H1 (cell line): Measurements from ENCODE around the gene ZFTA. TPM values are rescaled to one million over a fixed set of nuclear protein-coding genes. Genes with fewer than 3 reads are reported as not detected.

Experiments used
- CTCF ChIA-PET: fragments of 300-600 bp; sonication (Branson Sonifier 250); formaldehyde crosslinking; loops from one replicate; lab custom pipeline; 2021; ENCODE audit not compliant: partially characterized antibody; lab: Charles Lee
- POLR2A ChIA-PET: fragments of 300-600 bp; sonication (Branson Sonifier 250); formaldehyde crosslinking; loops from one replicate; lab custom pipeline; 2021; ENCODE audit warnings: inconsistent platforms; ENCODE audit not compliant: partially characterized antibody; lab: Charles Lee
- DNase-seq, 2 experiments: peaks; one replicate each; pipeline versions ENCODE4 v3.0.0 to v3.0.0-alpha.2; 2010 to 2022; ENCODE audit warnings: low spot score in 2 of 2, low read depth in 1 of 2, mixed read lengths in 1 of 2
- FAIRE-seq: peaks from 2 replicates; lab custom pipeline; 2011; peaks lifted over from hg19 to GRCh38; lab: Jason Lieb, UNC
- H2AFZ ChIP-seq: 2 replicates; pipeline ENCODE4 v1.8.1; 2012; ENCODE audit warnings: low read length, inconsistent platforms
- H2AK5ac ChIP-seq: 2 replicates; pipeline ENCODE4 v1.6.1; 2013; ENCODE audit warnings: low read depth, low read length
- H2BK120ac ChIP-seq: replicated peaks from 2 replicates; pipeline ENCODE3; 2013; ENCODE audit warnings: low read depth, low read length, inconsistent platforms
- H2BK12ac ChIP-seq: 2 replicates; pipeline ENCODE4 v1.6.1; 2013; ENCODE audit warnings: low read depth, low read length
- H2BK15ac ChIP-seq: 2 replicates; pipeline ENCODE4 v1.6.1; 2013; ENCODE audit warnings: low read length
- H2BK20ac ChIP-seq: 2 replicates; pipeline ENCODE4 v1.6.1; 2013; ENCODE audit warnings: low read length
- H2BK5ac ChIP-seq: 2 replicates; pipeline ENCODE4 v1.6.1; 2013; ENCODE audit warnings: low read depth, low read length
- H3K14ac ChIP-seq: 2 replicates; pipeline ENCODE4 v1.6.1; 2013; ENCODE audit warnings: inconsistent platforms; ENCODE audit not compliant: insufficient read length
- H3K18ac ChIP-seq: 2 replicates; pipeline ENCODE4 v1.6.1; 2013; ENCODE audit warnings: low read length; ENCODE audit errors: extremely low read depth
- H3K23ac ChIP-seq: 2 replicates; pipeline ENCODE4 v1.6.1; 2013; ENCODE audit warnings: inconsistent platforms; ENCODE audit not compliant: insufficient read length
- H3K23me2 ChIP-seq: 2 replicates; pipeline ENCODE4 v1.6.1; 2013; ENCODE audit warnings: low read depth, low read length
- H3K27ac ChIP-seq: 2 replicates; pipeline ENCODE4 v1.6.1; 2011; ENCODE audit warnings: low read depth, low read length, inconsistent platforms
- H3K27me3 ChIP-seq, 4 experiments: replicated peaks in 1 of 4; 1 replicate in 1 of 4; 2 replicates in 3 of 4; pipeline versions ENCODE4 v1.6.1 to v1.8.1; 2011 to 2013; ENCODE audit warnings: low read length in 3 of 4, mild to moderate bottlenecking in 3 of 4, inconsistent platforms in 2 of 4, mixed read lengths in 2 of 4, moderate library complexity in 1 of 4; ENCODE audit not compliant: control insufficient read depth in 3 of 4, insufficient read depth in 3 of 4; ENCODE audit errors: extremely low read depth in 1 of 4
- H3K36me3 ChIP-seq, 4 experiments: 2 replicates each; pipeline versions ENCODE4 v1.6.1 to v1.8.1; 2011 to 2013; ENCODE audit warnings: mild to moderate bottlenecking in 4 of 4, low read length in 3 of 4, moderate library complexity in 2 of 4, control low read depth in 1 of 4, inconsistent platforms in 1 of 4; ENCODE audit not compliant: insufficient read depth in 4 of 4, control insufficient read depth in 2 of 4
- H3K4ac ChIP-seq: replicated peaks from 2 replicates; pipeline ENCODE3; 2013; ENCODE audit warnings: low read length, low read depth, mixed read lengths, inconsistent platforms; ENCODE audit not compliant: insufficient read length
- H3K4me1 ChIP-seq, 4 experiments: replicated peaks in 1 of 4; 1 replicate in 1 of 4; 2 replicates in 3 of 4; pipeline versions ENCODE4 v1.6.1 to v1.8.1; 2011 to 2013; ENCODE audit warnings: low read length in 3 of 4, inconsistent platforms in 2 of 4, mixed read lengths in 1 of 4; ENCODE audit not compliant: insufficient read depth in 4 of 4, control insufficient read depth in 3 of 4
- H3K4me2 ChIP-seq, 2 experiments: 2 replicates each; pipeline versions ENCODE4 v1.6.1 to v1.8.1; 2011 to 2013; ENCODE audit warnings: low read depth in 2 of 2, low read length in 2 of 2, control low read depth in 1 of 2, inconsistent platforms in 1 of 2, mild to moderate bottlenecking in 1 of 2; ENCODE audit not compliant: insufficient read depth in 1 of 2
- H3K4me3 ChIP-seq, 4 experiments: fragments of 200-600, 300-600 bp in 1 of 4; sonication (generic), shearing (Covaris generic), sonication (Bioruptor Twin) in 1 of 4; 2 replicates each; pipeline versions ENCODE4 v1.5.1 to v1.8.1; 2011 to 2016; ENCODE audit warnings: low read length in 4 of 4, low read depth in 3 of 4, control low read depth in 2 of 4, inconsistent platforms in 2 of 4, mild to moderate bottlenecking in 2 of 4, mixed read lengths in 1 of 4, moderate library complexity in 1 of 4; ENCODE audit not compliant: insufficient read depth in 2 of 4; ENCODE audit errors: extremely low read depth in 1 of 4
- H3K56ac ChIP-seq: replicated peaks from 2 replicates; pipeline ENCODE3; 2013; ENCODE audit warnings: low read depth, mild to moderate bottlenecking, mixed read lengths, low read length, inconsistent platforms; ENCODE audit not compliant: insufficient read length
- H3K79me1 ChIP-seq: 2 replicates; pipeline ENCODE4 v1.6.1; 2013; ENCODE audit warnings: low read depth, low read length, control low read depth
- H3K79me2 ChIP-seq, 2 experiments: 2 replicates each; pipeline versions ENCODE4 v1.6.1 to v1.8.1; 2012 to 2013; ENCODE audit warnings: low read length in 2 of 2, mild to moderate bottlenecking in 2 of 2, inconsistent platforms in 1 of 2; ENCODE audit not compliant: insufficient read depth in 2 of 2, control insufficient read depth in 1 of 2
- H3K9ac ChIP-seq, 4 experiments: replicated peaks in 1 of 4; 1 replicate in 1 of 4; 2 replicates in 3 of 4; pipeline versions ENCODE4 v1.6.1 to v1.8.1; 2011 to 2013; ENCODE audit warnings: low read depth in 3 of 4, low read length in 3 of 4, control low read depth in 2 of 4, mild to moderate bottlenecking in 2 of 4, moderate library complexity in 2 of 4, inconsistent platforms in 1 of 4; ENCODE audit errors: extremely low read depth in 1 of 4
- H3K9me3 ChIP-seq, 2 experiments: 2 replicates each; pipeline versions ENCODE4 v1.6.1 to v1.8.1; 2012 to 2013; ENCODE audit warnings: mild to moderate bottlenecking in 2 of 2, moderate library complexity in 2 of 2, control low read depth in 1 of 2, inconsistent platforms in 1 of 2, low read depth in 1 of 2, low read length in 1 of 2, mixed read lengths in 1 of 2; ENCODE audit not compliant: insufficient read depth in 2 of 2
- H4K20me1 ChIP-seq, 2 experiments: replicated peaks in 1 of 2; 2 replicates each; pipeline versions ENCODE3 to v1.8.1; 2011 to 2013; ENCODE audit warnings: inconsistent platforms in 2 of 2, low read length in 2 of 2, mild to moderate bottlenecking in 1 of 2; ENCODE audit not compliant: insufficient read depth in 2 of 2, control insufficient read depth in 1 of 2
- H4K5ac ChIP-seq: 2 replicates; pipeline ENCODE4 v1.6.1; 2013; ENCODE audit warnings: low read length, low read depth, mixed read lengths, inconsistent platforms; ENCODE audit not compliant: insufficient read length
- H4K8ac ChIP-seq: 2 replicates; pipeline ENCODE4 v1.8.0; 2013; ENCODE audit warnings: mild to moderate bottlenecking, moderate library complexity, low read length, inconsistent platforms; ENCODE audit not compliant: insufficient read depth; ENCODE audit errors: extremely low read depth
- H4K91ac ChIP-seq: replicated peaks from 2 replicates; pipeline ENCODE3; 2013; ENCODE audit warnings: low read length, mixed read lengths, inconsistent platforms; ENCODE audit not compliant: insufficient read length
- BCL11A ChIP-seq, 2 experiments: IDR thresholded peaks; one replicate each; pipeline ENCODE4 v1.6.1; 2011; ENCODE audit warnings: low read depth in 2 of 2, low read length in 2 of 2, mild to moderate bottlenecking in 2 of 2
- CBX8 ChIP-seq: fragments of 300-800, 300-1000 bp; sonication (generic); IDR thresholded peaks from 2 replicates; pipeline ENCODE4 v1.7.1; 2016; ENCODE audit warnings: low read depth, low read length, borderline replicate concordance
- CTBP2 ChIP-seq: IDR thresholded peaks from 2 replicates; pipeline ENCODE4 v1.7.0; 2011; ENCODE audit warnings: borderline replicate concordance, mild to moderate bottlenecking, moderate library complexity, mixed read lengths, low read length; ENCODE audit not compliant: insufficient read depth, insufficient read length
- EP300 ChIP-seq, 2 experiments: IDR thresholded peaks; 1 replicate in 1 of 2; 2 replicates in 1 of 2; pipeline ENCODE4 v1.6.1; 2011 to 2012; ENCODE audit warnings: low read depth in 2 of 2, low read length in 2 of 2, mild to moderate bottlenecking in 2 of 2, borderline replicate concordance in 1 of 2, inconsistent platforms in 1 of 2, moderate library complexity in 1 of 2
- KDM4A ChIP-seq: IDR thresholded peaks from one replicate; pipeline ENCODE4 v1.7.1; 2012; ENCODE audit warnings: low read depth, mild to moderate bottlenecking, moderate library complexity, low read length, inconsistent platforms; ENCODE audit not compliant: severe bottlenecking
- MAFK ChIP-seq: IDR thresholded peaks from 2 replicates; pipeline ENCODE4 v1.6.1; 2012; ENCODE audit warnings: low read depth, mild to moderate bottlenecking, improper control_type of control experiment, low read length
- NANOG ChIP-seq: IDR thresholded peaks from 2 replicates; pipeline ENCODE4 v1.6.1; 2011; ENCODE audit warnings: low read length, low read depth, mild to moderate bottlenecking, inconsistent platforms; ENCODE audit not compliant: insufficient read depth, poor library complexity, severe bottlenecking
- RXRA ChIP-seq: IDR thresholded peaks from 2 replicates; pipeline ENCODE4 v1.6.1; 2011; ENCODE audit warnings: low read depth, mild to moderate bottlenecking, low read length, moderate library complexity; ENCODE audit not compliant: insufficient read depth
- SUZ12 ChIP-seq: fragments of 200-600 bp; sonication (generic); IDR thresholded peaks from 2 replicates; pipeline ENCODE4 v1.6.1; 2012; ENCODE audit warnings: mild to moderate bottlenecking, inconsistent platforms, low read length, moderate library complexity, mixed read lengths
- WGBS, 2 experiments: shearing (Covaris generic) in 1 of 2; methylation state at CpG; one replicate each; pipeline versions ENCODE4 v1.1.6 to v1.1.7; 2013 to 2015; ENCODE audit warnings: low lambda C conversion rate in 2 of 2, mixed read lengths in 2 of 2, inconsistent platforms in 1 of 2, low coverage in 1 of 2, missing lambda C conversion rate in 1 of 2; ENCODE audit not compliant: insufficient replicate concordance in 2 of 2, insufficient coverage in 1 of 2, insufficient read length in 1 of 2; ENCODE audit errors: extremely low coverage in 1 of 2, missing lambda C conversion rate in 1 of 2; 5-methylcytosine and 5-hydroxymethylcytosine counted together
- polyA plus RNA-seq, 7 experiments: library from polyadenylated mRNA; depleted of rRNA in 3 of 7; stranded (reverse) in 5 of 7; unstranded in 2 of 7; fragments of >200 nt in 5 of 7; fragments of 200-250 nt in 2 of 7; gene quantifications; 1 replicate in 5 of 7; 2 replicates in 1 of 7; 4 replicates in 1 of 7; pipeline versions ENCODE4 v1.2.1 to v1.2.3, GENCODE V29; 2011 to 2013; ENCODE audit warnings: missing spikeins in 2 of 7, mixed read lengths in 2 of 7
- total RNA-seq: library from RNA; stranded (reverse); fragmentation: NEBNext Ultra II Directional; extraction: Animal tissue kit (Norgen Biotek cat#: 25700); gene quantifications from 2 replicates; pipeline ENCODE4 v1.2.1, GENCODE V29; 2021

ZFTA gene
- total and polyA plus RNA-seq, 2 of the 8 experiments (the other 6 are each of a cell fraction or from before 2014, with no cell fraction given) = 9.5 to 34.0 TPM

- no peak overlapping the region for H2BK15ac ChIP-seq
These were observed 30.9 kb downstream of the ZFTA start for GRCh38 chr11:63737718-63738117.

More at GRCh38 chr11:63737718-63738117, 30.9 kb downstream of the ZFTA start:
- no peak overlapping the region for H2BK5ac ChIP-seq
- no peak overlapping the region for H3K14ac ChIP-seq
- H3K56ac ChIP-seq = no peak overlapping the region
- H2BK120ac ChIP-seq = no peak overlapping the region
- H2BK20ac ChIP-seq = no peak overlapping the region
- no peak overlapping the region; a peak in 1 of 7 replicates for H3K9ac ChIP-seq
- FAIRE-seq (no peak), DNase-seq (no peak)
- no peak overlapping the region for H3K23ac ChIP-seq
- no peak overlapping the region for H3K4ac ChIP-seq
- 81% methylated on average over 1 of the region's 1 CpG; no CpG with 5 or more reads in 1 of the 2 experiments for WGBS, 2 experiments
- no peak overlapping the region for H4K91ac ChIP-seq
- H3K79me2 ChIP-seq = peaks cover 0 to 32% of the 10 kb centered on the region in 2 experiments; a peak in 2 of 4 replicates
- H3K79me1 ChIP-seq = peaks cover 3% of the 10 kb centered on the region; the same call in 1 of the 2 replicates
- TF ChIP-seq KDM4A (no peak), NANOG (no peak), BCL11A (IDR thresholded peaks at IDR 0.05; ENCODE audit: low read depth in 2 of 2, low read length in 2 of 2) (no peak), CBX8 (no peak), CTBP2 (no peak), MAFK (no peak), SUZ12 (no peak), RXRA (no peak), EP300 (IDR thresholded peaks at IDR 0.05; ENCODE audit: borderline replicate concordance in 1 of 2, low read depth in 2 of 2, low read length in 2 of 2) (no peak)
- H4K5ac ChIP-seq = no peak overlapping the region
- no peak overlapping the region for H2AFZ ChIP-seq
- no peak overlapping the region for H3K4me2 ChIP-seq
- no peak overlapping the region for H4K8ac ChIP-seq
- no peak overlapping the region for H2AK5ac ChIP-seq
- H3K18ac ChIP-seq = no peak overlapping the region
- no peaks in the 10 kb centered on the region for H3K27me3 ChIP-seq
- H3K27ac ChIP-seq = no peak overlapping the region
- no peaks in the 10 kb centered on the region for H3K4me1 ChIP-seq
- H3K9me3 ChIP-seq = no peaks in the 10 kb centered on the region
- ChIA-PET CTCF (interaction anchor here (0.5 to 3.7 kb wide), 13 partner anchors 8 to 996 kb away, joined by 3 to 24 read pairs (median 5); partner anchors contain the start of gene ATL3), POLR2A (interaction anchor here (0.6 to 2.0 kb wide), 4 partner anchors 13 to 55 kb away, joined by 3 to 7 read pairs (median 6); no protein-coding TSS in a partner anchor)
- no peaks in the 10 kb centered on the region for H3K36me3 ChIP-seq
- no peaks in the 10 kb centered on the region for H3K23me2 ChIP-seq
- no peak overlapping the region for H3K4me3 ChIP-seq
- no peak overlapping the region for H2BK12ac ChIP-seq
- H4K20me1 ChIP-seq = peaks cover 1 to 5% of the 10 kb centered on the region in 2 experiments
